ENCODE results near the gene HOXC5.
A peak's percentile ranks its signal among the peaks of the same experiment; 100 is the strongest.

HOXC5 gene

DNA sequence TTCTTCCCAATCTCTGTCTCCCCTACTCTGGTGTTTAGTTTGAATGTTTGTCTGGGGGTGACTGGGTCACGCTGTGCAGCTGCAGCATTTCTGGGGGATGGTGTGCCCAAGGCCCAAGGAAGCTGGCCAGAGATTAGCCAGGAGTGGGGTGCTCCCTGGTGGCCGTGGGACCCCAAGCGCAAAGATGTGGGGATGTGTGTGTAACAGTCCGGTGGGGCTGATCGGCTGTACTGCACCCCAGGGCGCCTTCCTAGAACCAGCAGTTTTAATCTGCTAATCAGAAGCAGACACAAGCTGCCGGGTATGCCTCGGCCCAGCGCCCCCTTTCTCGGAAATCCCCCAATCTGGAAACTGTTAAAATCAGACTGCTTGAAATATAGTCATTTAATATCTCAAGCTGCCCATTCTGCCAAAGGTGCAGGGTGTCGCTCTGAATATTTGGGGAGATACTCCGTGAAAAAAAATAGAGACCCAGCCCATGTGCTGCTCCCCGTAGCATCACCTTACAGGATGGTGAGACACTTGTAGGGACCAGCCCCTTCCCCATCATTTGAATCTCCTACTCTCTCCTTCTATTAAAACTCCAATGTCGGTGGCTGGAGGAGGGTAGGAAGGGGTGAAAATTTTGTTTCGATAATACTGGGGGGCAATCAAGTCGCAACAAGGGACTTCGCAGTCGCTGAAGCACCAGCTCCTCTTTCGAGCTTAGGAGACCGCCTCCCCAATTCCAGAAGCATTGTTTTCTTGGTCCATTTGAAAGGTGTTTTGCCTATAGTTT, 28.6 kb upstream of the HOXC5 start:
- TF ChIP-seq, protein P1, sequence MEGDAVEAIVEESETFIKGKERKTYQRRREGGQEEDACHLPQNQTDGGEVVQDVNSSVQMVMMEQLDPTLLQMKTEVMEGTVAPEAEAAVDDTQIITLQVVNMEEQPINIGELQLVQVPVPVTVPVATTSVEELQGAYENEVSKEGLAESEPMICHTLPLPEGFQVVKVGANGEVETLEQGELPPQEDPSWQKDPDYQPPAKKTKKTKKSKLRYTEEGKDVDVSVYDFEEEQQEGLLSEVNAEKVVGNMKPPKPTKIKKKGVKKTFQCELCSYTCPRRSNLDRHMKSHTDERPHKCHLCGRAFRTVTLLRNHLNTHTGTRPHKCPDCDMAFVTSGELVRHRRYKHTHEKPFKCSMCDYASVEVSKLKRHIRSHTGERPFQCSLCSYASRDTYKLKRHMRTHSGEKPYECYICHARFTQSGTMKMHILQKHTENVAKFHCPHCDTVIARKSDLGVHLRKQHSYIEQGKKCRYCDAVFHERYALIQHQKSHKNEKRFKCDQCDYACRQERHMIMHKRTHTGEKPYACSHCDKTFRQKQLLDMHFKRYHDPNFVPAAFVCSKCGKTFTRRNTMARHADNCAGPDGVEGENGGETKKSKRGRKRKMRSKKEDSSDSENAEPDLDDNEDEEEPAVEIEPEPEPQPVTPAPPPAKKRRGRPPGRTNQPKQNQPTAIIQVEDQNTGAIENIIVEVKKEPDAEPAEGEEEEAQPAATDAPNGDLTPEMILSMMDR (IDR thresholded peaks at IDR 0.05; ENCODE audit: control insufficient read depth, insufficient read depth, low read depth, low read length, missing control alignments), result peak; percentile 28
- no peak for DNase-seq (ENCODE audit: low read depth)
- H3K4me3 ChIP-seq (ENCODE audit: control insufficient read depth, low read depth, low read length), result no peak overlapping the region

DNA sequence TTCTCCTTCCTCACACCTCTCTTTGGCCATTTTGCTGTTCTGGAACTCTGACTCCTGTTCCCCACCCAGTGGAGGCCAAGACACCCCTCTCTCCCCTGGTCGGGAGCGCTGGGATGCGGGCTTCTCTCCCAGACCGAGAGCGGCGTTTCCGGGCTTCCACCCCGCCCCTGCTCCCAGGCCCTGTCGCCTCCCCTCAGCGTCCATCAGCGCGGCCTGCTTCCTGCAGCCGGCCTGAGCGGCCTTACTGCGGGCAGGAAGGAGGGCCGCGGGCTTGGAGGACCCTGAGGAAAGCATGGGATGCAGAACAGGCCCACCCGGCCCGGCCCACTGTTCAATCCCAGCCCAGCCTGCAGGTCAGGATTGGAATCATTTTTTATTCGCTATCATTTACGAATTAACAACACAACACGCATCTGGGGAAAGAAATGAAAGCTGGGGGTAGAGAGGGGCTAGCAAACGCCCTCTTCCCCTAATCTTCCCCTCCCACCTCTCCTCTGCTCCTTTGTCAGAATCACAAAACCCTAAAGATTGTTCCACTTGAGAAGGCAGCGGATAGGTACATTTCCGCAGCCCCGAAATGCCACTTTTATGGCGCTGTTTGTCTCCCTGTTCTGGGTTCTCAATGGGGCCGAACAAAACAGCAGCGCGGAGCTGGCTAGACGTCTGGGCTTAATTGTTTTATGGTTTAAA, 27.9 kb upstream of the HOXC5 start:
- DNase-seq (ENCODE audit: low read depth), result no peak
- H3K4me3 ChIP-seq (ENCODE audit: control insufficient read depth, low read depth, low read length), result no peak overlapping the region
- TF ChIP-seq, protein P1 (IDR thresholded peaks at IDR 0.05; ENCODE audit: control insufficient read depth, insufficient read depth, low read depth, low read length, missing control alignments), result no peak

DNA sequence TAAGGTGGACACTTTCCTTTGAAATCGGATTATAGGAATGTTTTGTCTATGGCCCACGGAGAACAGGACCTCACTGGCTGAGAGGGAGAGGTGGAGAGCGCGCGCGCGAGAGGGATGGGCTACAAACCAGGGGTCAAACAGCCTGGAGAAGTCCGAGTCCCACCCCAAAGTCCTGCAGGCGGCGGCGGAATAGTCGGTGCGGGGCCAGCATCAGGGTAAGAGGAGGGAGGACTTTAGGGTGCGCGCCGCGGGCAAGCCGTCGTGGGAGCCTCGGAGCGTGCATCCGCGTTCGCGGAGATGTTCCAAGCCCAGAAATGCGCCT, 27.4 kb upstream of the HOXC5 start:
- TF ChIP-seq, protein P1 (IDR thresholded peaks at IDR 0.05; ENCODE audit: control insufficient read depth, insufficient read depth, low read depth, low read length, missing control alignments), result no peak
- H3K4me3 ChIP-seq (ENCODE audit: control insufficient read depth, low read depth, low read length), result no peak overlapping the region
- no peak for DNase-seq (ENCODE audit: low read depth)

DNA sequence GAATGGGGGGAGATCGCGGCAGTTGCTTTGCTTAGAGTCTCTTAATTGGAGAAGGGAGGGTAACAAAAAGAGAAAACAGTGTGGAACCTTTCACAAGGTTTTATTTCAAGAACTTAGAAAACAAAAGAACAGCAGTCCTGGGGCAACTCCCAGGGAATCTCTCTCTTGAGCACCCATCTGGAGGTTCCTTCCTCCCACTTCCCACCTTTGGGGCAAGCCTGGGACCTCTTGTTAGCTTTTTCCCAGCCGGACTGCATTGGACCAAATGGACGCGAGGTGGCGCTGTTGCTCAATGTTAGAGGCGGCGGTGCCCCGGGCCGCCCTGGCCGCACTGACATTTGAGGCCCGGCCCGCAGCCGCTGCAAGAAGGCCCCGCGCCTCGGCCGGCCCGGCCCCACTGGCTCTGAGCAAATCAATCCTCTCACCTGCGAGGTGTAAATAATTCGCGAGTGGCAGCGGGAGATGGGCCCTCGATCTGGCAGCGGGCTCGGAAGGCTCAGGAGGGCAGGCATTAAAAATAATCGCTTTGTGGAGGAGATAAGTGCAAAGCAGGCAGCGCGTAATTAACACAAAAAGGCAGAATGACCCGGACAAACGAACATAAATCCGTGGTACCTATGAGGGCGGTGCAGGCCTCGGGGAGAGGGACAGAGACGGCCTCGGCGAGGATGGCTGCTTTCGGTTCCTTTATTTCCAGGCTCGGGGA, 26.8 kb upstream of the HOXC5 start:
- H3K4me3 ChIP-seq (ENCODE audit: control insufficient read depth, low read depth, low read length), result no peak overlapping the region
- TF ChIP-seq, protein P1 (IDR thresholded peaks at IDR 0.05; ENCODE audit: control insufficient read depth, insufficient read depth, low read depth, low read length, missing control alignments), result peak; percentile 82
- no peak for DNase-seq (ENCODE audit: low read depth)

DNA sequence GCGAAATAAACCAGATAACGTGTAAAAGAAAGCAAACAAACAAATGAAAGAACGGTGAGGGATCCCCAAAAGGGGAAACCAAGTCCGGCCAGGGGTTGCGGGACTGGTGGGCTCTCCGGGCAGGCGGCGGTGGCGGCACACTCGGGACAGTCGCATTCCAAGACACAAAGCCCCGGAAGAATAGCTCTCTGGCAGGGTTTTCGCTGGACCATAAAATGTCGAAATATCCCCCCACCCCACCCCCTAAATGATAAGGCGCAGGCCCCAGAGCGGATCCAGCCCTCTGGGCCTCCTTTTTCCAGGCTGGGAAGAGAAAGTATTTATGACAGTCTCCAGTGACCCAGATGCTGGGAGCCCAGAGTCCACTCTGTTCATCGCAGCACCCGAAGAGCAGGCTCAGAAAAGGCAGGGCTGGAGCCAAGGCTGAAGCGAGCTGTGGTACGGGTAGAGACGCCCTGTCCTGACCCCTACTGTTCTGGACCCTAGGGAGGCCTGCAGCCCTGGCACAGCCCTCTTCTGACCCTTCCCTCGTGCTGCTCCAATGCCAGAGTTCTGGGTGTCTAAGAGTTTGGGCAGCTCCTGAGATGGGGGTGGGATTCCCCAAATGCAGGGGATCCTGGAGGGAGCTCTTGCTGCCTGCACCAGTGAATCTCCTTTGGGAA, 26.2 kb upstream of the HOXC5 start:
- TF ChIP-seq, protein P1 (IDR thresholded peaks at IDR 0.05; ENCODE audit: control insufficient read depth, insufficient read depth, low read depth, low read length, missing control alignments), result no peak
- no peak for DNase-seq (ENCODE audit: low read depth)
- H3K4me3 ChIP-seq (ENCODE audit: control insufficient read depth, low read depth, low read length), result no peak overlapping the region

DNA sequence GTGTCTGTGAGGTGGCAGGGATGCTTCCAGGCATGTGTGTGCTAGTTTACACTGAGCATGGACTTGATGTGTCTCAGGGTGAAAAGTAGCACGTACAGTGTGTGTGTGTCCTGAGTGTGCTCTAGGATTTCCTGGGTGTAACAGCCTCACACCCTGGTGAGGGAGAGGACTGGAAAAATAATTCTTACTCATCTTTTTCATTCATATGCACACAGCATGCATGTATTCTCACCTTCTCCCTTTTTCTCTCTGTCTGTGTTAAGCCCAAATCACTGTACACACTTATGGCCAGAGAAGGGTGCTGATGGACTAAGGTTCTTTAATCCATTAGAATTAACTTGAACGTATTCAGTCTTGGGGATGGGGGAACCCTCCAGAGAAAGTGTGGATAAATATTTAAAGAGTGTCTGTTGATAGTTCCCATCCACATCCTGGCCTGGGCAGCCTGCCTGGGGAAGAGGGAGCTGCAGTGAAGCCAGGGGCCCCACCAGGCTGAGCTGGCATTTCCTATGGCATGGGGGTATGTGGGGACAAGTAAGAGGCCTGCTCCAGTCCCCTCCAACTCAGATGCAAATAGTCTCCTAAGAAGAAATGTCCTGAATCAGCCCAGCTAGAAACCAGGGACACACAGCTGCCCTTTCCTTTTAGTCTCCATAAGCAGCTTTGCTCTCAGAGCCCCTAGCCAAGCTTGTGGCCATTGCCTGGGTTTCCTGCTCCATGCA, 25.2 kb upstream of the HOXC5 start:
- TF ChIP-seq, protein P1 (IDR thresholded peaks at IDR 0.05; ENCODE audit: control insufficient read depth, insufficient read depth, low read depth, low read length, missing control alignments), result no peak
- DNase-seq (ENCODE audit: low read depth), result no peak
- H3K4me3 ChIP-seq (ENCODE audit: control insufficient read depth, low read depth, low read length), result no peak overlapping the region
